Uterus (tissue), 4 donors: ENCODE measurements around the gene RGS14. TPM values are rescaled to one million over a fixed set of nuclear protein-coding genes. Genes with fewer than 3 reads are reported as not detected.

Source experiments
- DNase-seq, 2 donors: peaks; one replicate each; pipeline ENCODE4 v3.0.0-alpha.2; 2019 to 2020
- H3K27ac ChIP-seq, 2 donors: fragments of 200-600 bp; sonication (generic); 1 replicate in 1 of 2; 2 replicates in 1 of 2; pipeline ENCODE4 v1.5.1; 2016 to 2018
- H3K27me3 ChIP-seq, 2 donors: fragments of 200-600 bp; sonication (generic); one replicate each; pipeline ENCODE4 v1.5.1; 2018 to 2019; ENCODE audit warnings: control low read depth in 1 of 2
- H3K36me3 ChIP-seq, 2 donors: fragments of 200-600 bp; sonication (generic); one replicate each; pipeline ENCODE4 v1.5.1; 2019; ENCODE audit warnings: control low read depth in 1 of 2
- H3K4me1 ChIP-seq, 2 donors: fragments of 200-600 bp; sonication (generic); one replicate each; pipeline ENCODE4 v1.5.1; 2018 to 2019; ENCODE audit warnings: control low read depth in 1 of 2
- H3K4me3 ChIP-seq, 2 donors: fragments of 200-600 bp; sonication (generic); 1 replicate in 1 of 2; 2 replicates in 1 of 2; pipeline ENCODE4 v1.5.1; 2018 to 2019; ENCODE audit warnings: mild to moderate bottlenecking in 1 of 2
- H3K9me3 ChIP-seq, 2 donors: fragments of 200-600 bp; sonication (generic); one replicate each; pipeline ENCODE4 v1.5.1; 2019; ENCODE audit warnings: control low read depth in 1 of 2
- CTCF ChIP-seq, 4 experiments: fragments of 200-600 bp in 2 of 4; fragments of 450-650 bp in 2 of 4; sonication (generic) in 2 of 4; IDR thresholded peaks; one replicate each; pipeline ENCODE4 v1.5.1; 2016 to 2019; ENCODE audit warnings: antibody characterized with exemption in 4 of 4, mild to moderate bottlenecking in 2 of 4, moderate library complexity in 1 of 4
- POLR2A ChIP-seq, 2 donors: fragments of 450-650 bp; IDR thresholded peaks; one replicate each; pipeline ENCODE4 v1.6.1; 2016; ENCODE audit warnings: antibody characterized with exemption in 2 of 2, mild to moderate bottlenecking in 1 of 2, moderate library complexity in 1 of 2
- intact Hi-C: fragments of 100-400 bp; cut with DNase I; formaldehyde crosslinking; loops from one replicate; pipeline ENCODE4 v1.15.1; 2023; ENCODE audit warnings: low total_unique reads
- total RNA-seq, 4 donors: library from RNA; depleted of rRNA in 3 of 4; stranded (reverse); fragments of >200 nt in 3 of 4; gene quantifications; one replicate each; pipeline versions ENCODE4 v1.1.0 to v1.2.4, GENCODE V29; 2014 to 2023
- donor health status: DM: yes; HTN: yes; CAD: no.

Gene RGS14
- total RNA-seq, 4 donors from 2014 or later: 1.5 to 25.6 (median 13.6) TPM

GRCh38 chr5:177368869-177369644 lies 11.3 kb downstream of the RGS14 start:
- Histone ChIP-seq H3K9me3 (no peaks in the 10 kb centered on the region), H3K27ac (no peak overlapping the region), H3K27me3 (no peaks in the 10 kb centered on the region), H3K4me3 (no peak overlapping the region), H3K36me3 (no peaks in the 10 kb centered on the region), H3K4me1 (peaks cover 3 to 11% of the 10 kb centered on the region in 2 donors)
- intact Hi-C loops: no loop called here
- DNase-seq: no peak
- TF ChIP-seq POLR2A (IDR thresholded peaks at IDR 0.05): no peak
- peak; percentile 16 to 63 (median 32) for TF ChIP-seq CTCF (IDR thresholded peaks at IDR 0.05)

GRCh38 chr5:177369645-177370440 lies 12.1 kb downstream of the RGS14 start:
- Histone ChIP-seq H3K4me3 (no peak overlapping the region), H3K4me1 (peaks cover 3 to 11% of the 10 kb centered on the region in 2 donors), H3K36me3 (no peaks in the 10 kb centered on the region), H3K9me3 (no peaks in the 10 kb centered on the region), H3K27ac (no peak overlapping the region), H3K27me3 (no peaks in the 10 kb centered on the region)
- DNase-seq: no peak
- intact Hi-C loops: no loop called here
- TF ChIP-seq POLR2A (IDR thresholded peaks at IDR 0.05) (no peak), CTCF (IDR thresholded peaks at IDR 0.05) (no peak)

GRCh38 chr5:177370488-177371119 lies 12.9 kb downstream of the RGS14 start:
- no peak for TF ChIP-seq POLR2A (IDR thresholded peaks at IDR 0.05)
- peak; percentile 9 to 56 (median 38) for TF ChIP-seq CTCF (IDR thresholded peaks at IDR 0.05)
- Histone ChIP-seq H3K27me3 (no peaks in the 10 kb centered on the region), H3K9me3 (no peaks in the 10 kb centered on the region), H3K27ac (no peak overlapping the region), H3K4me1 (peaks cover 3 to 11% of the 10 kb centered on the region in 2 donors), H3K36me3 (no peaks in the 10 kb centered on the region), H3K4me3 (peak overlapping the region in 1 of 2 donors; percentile 21)
- peak; percentile 74 to 77 for DNase-seq
- intact Hi-C loops: no loop called here

GRCh38 chr5:177371120-177372033 lies 13.7 kb downstream of the RGS14 start:
- no peak for DNase-seq
- H3K4me1 ChIP-seq: peaks cover 0 to 11% of the 10 kb centered on the region in 2 donors
- H3K27me3 ChIP-seq: no peaks in the 10 kb centered on the region
- H3K27ac ChIP-seq: no peak overlapping the region
- TF ChIP-seq CTCF (IDR thresholded peaks at IDR 0.05) (no peak), POLR2A (IDR thresholded peaks at IDR 0.05) (no peak)
- intact Hi-C loops: no loop called here
- peak overlapping the region; percentile 12 to 26 for H3K4me3 ChIP-seq
- H3K36me3 ChIP-seq: no peaks in the 10 kb centered on the region
- H3K9me3 ChIP-seq: no peaks in the 10 kb centered on the region
